CD4-positive, alpha-beta T cell treated with Interleukin-4 for 1 hour (primary cell): Measurements from ENCODE around the gene NT5C3A.
A peak's percentile ranks its signal among the peaks of the same experiment; 100 is the strongest.

Experiments used
- DNase-seq, 2 donors: peaks; one replicate each; pipeline ENCODE4 v3.0.0-alpha.2; 2020 to 2022

Gene NT5C3A

DNA sequence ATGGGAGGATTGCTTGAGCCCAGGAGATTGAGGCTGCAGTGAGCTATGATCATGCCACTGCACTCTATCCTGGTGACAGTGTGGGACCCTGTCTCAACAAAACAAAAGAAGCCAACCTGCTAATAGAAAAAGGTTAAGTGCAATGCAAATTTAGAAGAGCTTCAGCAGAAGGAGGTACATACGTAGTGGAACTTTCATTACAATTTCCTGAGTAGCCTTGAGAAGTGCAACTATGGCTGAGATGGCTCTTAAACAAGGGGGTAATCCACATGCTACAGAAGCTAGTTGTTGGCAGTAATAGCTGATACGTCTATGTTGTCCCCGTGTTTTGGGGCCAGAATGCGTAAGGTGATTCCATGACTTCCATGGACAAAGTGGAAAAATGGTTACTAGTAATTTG is 10.7 kb upstream of the NT5C3A start:
- DNase-seq: no peak

DNA sequence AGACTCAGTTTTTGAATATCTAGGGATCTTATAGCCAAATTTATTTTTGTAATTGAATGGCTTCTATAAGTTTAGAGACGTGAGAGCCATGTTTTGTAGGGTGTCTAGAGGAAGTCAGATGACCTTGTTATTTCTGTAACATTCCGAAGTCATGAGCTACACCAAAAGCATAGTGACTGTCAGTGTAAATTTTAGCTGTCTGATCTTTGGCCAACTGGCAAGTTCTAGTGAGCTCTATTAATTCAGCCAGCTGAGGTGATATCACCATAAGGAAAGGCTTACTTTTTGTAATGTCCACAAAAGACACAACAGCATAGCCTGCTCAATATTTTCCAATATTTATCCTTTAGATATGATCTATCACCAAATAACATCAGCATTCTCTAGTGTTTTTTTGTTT is 9.9 kb upstream of the NT5C3A start:
- no peak for DNase-seq

DNA sequence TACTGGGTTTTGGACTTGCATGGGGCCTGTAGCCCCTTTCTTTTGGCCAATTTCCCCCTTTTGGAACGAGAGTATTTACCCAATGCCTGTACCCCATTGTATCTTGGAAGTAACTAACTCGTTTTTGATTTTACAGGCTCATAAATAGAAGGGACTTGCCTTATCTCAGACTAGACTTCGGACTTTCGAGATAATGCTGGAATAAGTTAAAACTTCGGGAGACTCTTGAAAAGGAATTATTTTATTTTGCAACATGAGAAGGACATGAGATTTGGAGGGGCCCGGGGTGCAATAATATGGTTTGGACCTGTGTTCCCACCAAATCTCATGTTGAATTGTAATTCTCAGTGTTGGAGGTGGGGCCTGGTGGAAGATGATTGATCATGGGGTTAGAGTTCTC is 8.3 kb upstream of the NT5C3A start:
- DNase-seq: no peak

DNA sequence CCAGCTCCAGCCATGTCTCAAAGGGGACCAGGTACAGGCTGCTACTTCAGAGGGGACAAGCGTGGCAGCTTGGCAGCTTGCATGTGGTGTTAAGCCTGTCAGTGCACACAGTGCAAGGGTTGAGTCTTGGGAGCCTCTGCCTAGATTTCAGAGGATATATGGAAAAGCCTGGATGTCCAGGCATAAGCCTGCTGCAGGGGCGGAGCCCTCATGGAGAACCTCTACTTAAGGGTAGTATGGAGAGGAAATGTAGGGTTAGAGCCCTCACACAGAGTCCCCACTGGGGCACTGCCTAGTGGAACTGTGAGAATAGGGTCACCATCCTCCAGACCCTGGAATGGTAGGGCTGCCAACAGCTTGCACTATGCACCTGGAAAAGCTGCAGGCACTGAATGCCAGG is 7.7 kb upstream of the NT5C3A start:
- DNase-seq: no peak

DNA sequence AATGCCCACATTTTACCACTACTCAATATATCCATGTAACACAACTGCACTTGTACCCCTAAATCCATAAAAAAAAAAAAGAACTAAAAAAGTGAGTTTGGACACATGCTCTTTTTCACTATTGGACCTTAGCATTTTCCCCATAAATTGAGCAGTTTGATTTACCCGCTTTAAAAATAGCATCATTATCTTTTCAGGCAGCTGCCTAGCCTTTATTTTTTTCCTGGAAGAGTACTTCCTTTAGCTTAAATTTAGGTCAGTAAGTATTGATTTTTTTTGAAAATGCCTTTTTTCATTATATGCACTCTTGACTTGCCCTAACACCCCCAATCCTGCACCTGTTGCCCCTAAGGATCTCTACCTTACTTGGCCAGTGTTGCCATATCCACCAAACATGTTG is 5.3 kb upstream of the NT5C3A start:
- no peak for DNase-seq

DNA sequence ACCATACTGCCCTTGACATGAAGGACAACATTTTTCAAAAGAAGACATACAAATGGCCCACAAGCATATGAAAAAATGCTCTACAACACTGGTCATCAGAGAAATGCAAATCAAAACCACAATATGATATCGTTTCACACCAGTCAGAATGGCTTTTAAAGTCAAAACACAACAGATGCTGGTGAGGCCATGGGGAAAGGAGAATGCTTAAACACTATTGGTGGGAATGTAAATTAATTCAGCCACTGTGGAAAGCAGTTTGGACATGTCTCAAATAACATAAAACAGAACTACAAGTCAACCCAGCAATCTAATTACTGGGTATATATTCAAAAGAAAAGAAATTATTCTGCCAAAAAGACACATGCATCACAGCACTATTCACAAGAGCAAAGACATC is 4.2 kb upstream of the NT5C3A start:
- no peak for DNase-seq

DNA sequence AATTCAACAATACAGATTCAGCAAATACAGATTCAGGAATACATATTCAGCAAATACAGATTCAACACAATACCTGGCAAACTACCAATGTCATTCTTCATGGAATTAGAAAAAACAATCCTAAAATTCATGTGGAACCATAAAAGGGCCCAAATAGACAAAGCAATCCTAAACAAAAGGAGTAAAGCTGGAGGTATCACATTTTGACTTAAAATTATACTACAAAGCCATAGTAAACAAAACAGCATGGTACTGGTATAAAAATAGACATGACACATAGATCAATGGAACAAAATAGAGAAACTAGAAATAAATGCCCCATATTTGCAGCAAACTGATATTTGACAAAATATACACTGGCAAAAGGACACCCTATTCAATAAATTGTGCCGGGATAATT is 3.4 kb upstream of the NT5C3A start:
- DNase-seq: no peak

DNA sequence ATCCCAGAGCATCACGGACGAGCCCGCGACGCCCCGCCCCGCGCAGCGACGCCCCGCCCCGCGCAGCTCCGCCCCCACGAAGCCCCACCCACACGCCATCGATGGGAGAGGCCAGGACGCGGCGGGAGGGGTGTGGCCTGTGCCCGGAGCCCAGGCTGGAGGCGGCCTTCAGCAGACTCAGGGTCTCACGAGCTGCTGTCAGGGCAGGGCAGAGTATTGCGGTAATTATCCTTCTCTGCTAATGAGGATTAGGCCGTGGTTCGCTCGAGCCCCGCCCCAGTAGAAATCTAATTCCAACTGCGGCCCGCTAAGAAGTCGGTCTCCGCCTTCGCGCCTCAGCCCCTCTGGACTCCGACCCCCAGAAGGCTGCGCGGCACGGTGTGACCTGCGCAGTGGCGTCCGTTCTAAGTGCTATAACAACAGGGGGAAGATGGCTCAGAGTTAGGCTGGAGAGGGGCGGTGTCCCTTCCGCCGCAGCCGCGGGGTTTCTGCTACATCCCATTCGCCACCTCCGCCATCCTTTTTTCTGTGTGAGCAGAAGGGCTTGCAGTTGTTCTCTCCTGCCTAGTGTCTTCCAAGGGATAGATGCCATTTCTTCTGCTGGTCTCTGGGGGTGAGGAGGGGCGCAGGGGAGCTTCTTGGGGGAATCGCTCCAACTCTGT is 337 bp upstream of the NT5C3A start:
- DNase-seq: peak; percentile 93 to 94

DNA sequence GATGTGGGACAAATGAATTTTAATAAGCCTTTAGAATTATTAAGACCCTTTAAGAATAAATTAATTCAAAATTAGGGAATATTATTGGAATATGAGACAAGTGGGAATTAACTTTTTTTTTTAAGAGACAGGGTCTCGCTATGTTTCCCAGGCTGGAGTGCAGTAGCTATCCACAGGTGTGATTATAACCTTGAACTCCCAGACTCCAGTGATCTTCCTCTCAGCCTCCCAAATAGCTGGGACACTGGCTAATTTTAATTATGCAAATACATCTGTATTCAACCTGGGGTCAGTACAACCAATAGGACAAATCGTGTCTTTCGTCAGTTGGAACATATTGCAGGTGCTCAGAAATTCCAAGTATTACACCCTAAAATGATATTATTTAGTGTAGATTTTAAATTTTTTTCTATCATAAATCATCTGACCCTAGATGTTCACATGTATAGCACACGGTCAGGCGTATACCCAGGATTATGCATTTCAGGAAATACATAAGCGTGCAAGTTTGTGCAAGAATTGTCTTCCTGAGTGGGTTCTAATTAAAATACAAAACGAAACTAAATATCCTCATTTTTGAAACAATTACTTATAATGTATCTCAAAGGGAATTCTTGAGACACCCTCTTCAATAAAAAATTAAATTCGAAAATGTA is 1.2 kb downstream of the NT5C3A start:
- DNase-seq: no peak

DNA sequence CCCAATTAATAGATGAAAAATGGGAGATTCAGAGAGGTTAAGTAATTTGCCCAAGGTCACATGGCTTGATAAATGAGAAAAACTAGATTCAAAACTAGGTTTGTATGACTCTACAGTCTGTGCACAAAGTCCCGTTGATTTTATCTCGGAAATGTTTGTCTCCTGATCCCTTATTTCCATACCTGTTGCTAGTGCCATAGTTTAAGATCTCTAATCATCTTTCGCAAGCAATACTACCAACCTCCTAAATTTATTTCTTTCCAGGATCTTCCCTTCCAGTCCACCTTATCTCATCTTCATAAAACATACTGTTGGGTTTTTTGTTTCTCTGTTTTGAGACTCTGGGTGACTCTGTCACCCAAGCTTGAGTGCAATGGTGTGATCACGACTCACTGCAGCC is 2.9 kb downstream of the NT5C3A start:
- DNase-seq: no peak

DNA sequence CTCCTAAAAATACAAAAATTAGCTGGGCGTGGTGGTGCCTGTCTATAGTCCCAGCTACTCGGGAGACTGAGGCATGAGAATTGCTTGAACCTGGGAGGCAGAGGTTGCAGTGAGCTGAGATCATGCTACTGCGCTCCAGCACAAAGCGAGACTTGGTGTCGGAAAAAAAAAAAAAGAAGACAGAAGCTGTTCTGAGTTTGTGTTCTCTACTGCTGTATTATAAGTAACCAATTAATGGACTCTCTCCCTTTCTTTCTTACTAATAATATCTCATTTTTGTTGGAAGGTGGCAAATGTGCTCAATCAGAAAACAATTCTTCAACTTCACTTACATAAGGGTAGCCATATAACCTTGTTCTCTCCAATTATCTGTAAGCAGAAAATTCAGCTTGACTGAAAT is 7.4 kb downstream of the NT5C3A start:
- no peak for DNase-seq

DNA sequence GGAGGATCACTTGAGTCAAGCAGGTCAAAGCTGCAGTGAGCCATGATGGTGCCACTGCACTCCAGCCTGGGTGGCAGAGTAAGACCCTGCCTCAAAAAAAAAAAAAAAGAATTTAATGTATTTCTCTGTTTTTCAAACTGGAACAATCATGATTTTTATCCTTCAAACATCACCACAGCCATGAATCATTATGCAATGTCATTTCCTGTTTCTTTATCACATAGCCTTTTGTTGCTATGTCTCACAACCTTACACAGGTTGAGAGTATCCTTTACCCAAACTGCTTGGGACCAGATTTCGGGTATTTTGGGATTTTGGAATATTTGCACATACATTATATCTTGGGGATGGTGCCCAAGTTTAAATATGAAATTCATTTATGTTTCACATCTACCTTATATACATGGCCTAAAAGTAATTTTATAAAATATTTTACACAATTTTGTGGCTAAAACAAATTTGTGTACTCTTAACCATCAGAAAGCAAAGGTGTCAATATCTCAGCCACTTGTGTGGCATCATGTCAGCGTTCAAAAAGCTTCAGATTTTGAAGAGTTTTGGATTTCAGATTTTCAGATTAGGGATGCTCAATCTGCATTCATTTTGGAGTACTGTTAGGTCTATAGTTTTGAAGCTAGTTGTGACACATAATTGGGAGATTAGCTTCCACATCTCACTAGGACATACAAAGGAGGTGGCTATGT is 8.2 kb downstream of the NT5C3A start:
- DNase-seq: peak in 1 of 2 donors; percentile 54

DNA sequence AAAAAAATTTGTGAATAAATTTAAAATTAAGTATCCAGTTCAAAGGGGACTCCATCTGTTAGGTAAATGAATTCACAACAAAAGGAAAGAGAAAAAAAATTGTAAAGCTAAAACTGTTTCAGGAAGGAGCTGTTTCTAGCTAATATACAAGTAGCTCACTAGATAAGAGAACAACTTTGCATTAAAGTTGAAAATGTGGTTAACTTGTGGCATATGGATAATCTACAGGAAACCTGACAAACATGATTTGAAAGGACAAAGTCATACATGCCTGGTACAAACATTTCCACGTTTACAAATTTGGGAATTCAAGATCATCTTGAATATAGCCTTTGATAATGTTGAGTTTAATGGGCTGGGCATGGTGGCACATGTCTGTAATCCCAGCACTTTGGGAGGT is 8.9 kb downstream of the NT5C3A start:
- DNase-seq: no peak

DNA sequence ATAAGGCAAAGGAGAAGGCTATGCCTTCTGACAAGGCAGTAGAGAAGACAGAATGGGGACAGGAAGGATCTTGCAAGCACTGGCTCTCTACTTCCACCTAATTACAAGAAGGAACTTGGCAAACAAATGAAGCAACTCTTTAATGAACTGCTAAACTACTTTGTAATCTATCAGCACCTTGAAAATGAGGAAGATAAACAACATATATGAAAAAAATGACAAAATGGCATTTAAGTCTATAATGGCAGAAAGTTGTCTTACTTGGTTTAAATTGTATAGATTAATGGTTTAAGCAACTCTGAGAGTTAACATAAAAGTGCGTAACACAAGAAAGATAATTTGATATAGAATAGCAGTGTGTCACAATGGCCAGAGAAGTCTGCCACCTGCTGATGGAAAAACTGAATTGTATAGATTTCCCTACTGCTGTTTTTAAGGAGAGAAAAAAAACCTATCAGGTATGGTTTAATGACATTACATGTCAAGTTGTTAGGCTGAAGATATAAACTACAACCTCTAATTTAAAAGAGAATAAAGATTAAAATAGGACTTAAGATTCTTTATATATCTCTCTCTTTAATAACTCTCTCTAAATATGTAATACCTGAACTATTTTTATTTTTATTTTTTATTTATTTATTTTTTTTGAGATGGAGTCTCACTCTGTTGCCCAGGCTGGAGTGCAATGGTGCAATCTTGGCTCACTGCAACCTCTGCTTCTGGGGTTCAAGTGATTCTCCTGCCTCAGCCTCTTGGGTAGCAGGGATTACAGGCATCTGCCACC is 11.8 kb downstream of the NT5C3A start:
- DNase-seq: peak; percentile 26 to 71

DNA sequence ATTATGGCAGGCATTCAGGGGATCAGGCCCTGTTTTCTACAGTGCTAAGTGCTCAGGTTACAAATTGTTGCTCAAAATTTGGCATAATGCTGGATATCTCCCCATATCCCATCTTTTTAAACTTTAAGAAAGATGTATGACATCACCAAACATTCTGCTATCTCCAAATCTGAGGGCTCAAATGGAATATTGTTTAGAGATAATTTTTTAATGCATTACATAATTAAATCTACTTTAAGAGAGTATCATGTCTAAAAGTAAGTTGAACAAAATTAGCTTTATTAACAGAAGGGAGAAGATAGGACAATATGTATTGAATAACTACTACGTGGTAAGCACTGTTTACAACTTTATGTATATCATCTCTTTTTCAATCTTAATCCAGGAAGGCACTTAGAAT is 13.9 kb downstream of the NT5C3A start:
- DNase-seq: no peak

DNA sequence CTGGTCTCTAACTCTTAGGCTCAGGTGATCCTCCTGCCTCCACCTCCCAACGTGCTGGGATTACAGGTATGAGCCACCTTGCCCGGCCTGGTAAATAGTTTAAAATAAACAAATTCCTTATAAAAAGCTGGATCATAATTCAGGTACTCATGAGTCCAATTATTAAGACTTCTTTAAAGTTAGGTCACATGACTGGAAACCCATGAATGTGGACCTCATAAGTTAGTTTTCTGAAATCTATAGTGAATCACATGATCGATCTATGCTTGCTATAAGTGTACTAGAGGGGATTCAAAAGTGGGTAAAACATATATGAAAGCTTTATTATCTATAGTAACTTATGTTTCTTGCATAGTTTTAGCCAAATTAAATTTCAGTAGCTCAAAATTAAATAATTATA is 14.3 kb downstream of the NT5C3A start:
- DNase-seq: no peak

DNA sequence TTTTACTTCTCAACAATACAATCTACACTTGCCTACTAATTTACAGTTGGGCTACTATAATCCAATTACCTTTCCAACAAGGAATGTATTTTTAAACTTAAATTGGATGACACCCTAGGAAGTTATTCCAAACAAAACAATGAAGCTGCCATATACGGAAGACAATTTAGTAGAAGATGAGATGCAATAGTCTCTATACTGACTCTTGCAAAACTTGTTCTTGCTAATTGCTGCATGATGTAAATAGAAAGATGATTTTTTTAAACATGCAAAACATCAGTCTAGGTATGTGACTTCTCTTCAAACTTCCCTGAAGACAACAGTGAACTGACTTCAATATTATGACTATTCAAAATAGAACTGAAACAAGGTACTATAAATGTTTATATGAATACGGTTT is 17.6 kb downstream of the NT5C3A start:
- no peak for DNase-seq

DNA sequence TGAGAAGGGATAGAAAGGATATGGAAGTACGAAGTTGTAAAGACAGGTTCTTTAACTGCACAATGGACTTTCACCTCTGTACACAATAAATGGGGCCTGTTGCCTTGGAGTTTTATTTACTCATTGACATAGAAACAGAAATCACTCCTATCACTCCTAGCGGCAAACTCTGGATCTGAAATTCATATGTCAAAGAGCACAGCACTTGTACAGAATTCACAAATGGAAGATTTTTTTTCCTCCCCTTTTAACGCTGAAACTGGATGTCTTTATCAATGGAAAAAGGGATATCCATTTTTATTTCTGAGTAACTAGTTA is 18.2 kb downstream of the NT5C3A start:
- no peak for DNase-seq

DNA sequence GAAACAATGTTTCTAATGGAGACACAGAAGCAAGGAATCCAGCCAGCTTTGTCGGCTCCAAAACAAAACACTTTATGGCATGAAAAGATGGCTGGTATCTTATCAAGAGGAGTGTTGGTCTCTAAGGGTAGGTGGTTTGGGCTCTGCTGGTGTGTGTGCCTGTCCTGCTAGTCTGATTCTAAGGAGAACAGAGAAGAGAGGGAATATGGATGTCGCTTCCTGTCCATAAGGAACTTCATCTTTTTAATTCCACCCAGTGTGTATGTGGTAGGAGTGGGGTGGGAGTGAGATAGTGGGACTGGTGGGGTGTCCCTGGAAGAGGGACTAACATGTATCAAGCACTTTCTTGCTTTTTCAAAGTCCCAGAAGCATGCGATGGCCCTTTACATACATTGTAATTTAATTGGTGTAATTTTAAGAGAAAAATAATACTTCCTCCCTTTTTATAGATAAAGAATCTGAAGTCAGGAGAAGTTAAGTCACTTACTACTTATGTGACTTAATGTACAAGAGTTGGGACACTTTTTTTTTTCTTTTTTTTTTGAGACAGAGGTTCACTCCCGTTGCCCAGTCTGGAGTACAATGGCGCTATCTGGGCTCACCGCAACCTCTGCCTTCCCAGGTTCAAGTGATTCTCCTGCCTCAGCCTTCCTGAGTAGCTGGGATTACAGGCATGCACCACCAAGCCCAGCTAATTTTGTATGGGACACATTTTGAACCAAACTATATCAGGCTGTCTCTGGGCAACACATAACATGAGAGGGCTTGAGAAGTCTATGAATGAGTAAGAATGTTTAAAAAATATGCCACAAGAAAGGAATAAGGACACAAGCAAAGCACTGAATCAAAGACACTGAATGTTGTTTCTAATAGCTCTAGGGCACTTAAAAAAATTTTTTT is 18.8 kb downstream of the NT5C3A start:
- DNase-seq: no peak

DNA sequence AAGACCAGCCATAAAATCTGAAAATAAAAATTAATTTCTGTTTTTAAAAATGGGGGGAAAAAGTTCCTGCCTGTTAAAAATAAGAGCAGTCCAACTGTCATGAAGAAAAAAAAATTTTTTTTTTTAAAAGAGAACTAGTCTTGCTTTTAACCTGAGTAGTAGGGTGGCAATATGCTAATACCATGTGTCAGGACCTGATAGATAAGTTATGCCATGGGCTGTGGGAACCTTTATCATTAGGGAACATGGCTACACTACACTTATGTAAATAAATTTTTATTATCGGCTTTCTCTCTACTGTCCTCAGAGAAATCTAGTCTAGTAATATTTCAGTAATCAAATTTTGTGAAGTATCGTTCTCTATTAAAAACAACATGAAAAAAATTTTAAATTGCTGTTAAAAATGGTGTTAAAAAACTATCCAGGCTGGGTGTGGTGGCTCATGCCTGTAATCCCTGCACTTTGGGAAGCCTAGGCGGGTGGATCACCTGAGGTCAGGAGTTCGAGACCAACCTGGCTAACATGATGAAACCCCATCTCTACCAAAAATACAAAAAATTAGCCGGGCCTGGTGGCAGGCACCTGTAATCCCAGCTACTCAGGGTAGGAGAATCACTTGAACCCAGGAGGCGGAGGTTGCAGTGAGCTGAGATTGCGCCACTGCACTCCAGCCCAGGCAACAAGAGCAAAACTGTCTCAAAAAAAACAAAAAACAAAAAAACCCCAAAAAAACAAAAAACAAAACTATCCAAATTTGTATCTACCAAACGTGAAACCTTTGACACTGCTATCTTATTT is 20.7 kb downstream of the NT5C3A start:
- DNase-seq: no peak

DNA sequence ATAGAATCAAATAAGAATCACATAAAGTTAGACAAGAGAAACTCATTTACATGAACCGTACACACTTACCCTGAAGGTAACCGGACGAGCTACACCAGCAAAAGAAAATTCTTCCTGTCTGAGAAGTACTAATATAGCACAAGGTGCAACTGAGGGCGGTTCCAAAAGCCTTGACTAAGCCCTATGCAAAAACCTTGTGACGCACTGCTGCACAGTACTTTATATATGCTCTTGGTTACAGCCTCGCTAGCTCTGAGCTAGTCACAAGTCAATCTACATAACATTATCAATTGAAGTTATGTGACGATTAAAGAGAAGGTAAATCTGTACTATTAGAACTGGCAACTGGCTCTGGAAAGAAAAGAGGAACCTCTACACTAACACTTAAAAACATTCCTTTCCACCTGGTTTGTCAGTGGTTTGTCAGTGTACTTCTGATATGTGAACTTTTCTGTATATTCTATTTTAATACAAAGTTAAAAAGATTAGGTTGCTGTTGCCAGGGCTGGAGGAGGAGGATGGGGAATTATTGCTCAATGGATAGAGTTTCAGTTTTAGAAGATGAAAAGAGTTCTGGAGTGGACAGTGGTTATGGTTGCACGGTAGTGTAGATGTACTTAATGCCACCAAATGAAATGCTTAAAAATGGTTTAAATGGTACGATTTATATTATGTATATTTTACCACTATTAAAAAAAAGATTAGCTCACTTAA is 21.6 kb downstream of the NT5C3A start:
- peak; percentile 81 to 85 for DNase-seq
